Amygdala (tissue), 56 donors: ENCODE data around the gene RNPEP.
"Not testable (repeated sequence)": the region's sequence is repeated elsewhere in the genome, so short reads cannot be mapped to it uniquely, and the experiment has no call there.

Source experiments
- DNase-seq, 56 donors: peaks; one replicate each; lab custom pipeline; 2025; lab: John Stamatoyannopoulos, UW

The RNPEP gene

DNA sequence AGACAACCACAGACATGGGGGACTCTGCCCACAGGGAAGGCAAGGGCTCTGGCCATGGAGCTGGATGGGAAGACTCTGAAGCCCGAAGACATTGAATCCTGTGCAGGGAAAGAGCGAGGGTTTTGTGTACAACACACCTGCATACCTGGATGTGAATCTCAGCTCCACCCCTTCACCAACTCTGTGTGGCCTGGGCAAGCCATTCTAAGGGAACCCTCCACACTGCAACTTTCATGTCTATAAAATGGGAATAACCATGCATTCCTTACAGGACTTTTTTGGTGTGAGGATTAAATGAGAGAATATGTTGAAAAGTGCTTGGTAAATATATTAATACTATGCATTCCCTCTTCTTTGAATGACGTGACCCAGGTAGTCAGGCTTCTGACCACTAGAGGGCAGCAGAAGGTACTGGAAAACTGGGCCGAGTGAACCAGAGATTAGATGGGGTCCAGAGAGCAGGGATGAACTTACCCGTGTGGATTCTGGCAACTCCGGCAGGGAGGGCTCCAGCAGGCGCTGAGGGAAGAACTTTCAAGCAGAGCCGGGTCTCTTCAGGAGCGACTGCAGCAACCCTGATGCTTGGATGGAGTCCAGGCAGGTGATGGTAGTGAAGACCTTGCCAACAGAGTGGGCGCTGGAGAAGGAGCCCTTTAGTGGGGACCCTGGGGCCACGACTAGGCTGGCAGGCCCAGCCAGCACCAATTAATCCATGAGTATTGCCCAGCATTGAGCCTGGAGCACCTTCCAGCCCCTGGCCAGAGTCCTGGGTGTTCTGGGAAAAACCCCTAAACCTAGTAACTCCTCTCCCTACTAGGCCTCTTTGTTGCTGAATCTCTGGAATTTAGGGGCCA, 27.1 kb downstream of the RNPEP start:
- peak in 50 of 56 donors; percentile 5 to 92 (median 53) for DNase-seq

GRCh38 chr1:202010180-202011015, 27.9 kb downstream of the RNPEP start, which contains the start of gene ELF3:
ELF3 (plus strand) TSS chr1:202010587; CDS start chr1:202011137, 550 bp downstream.
- no peak for DNase-seq

DNA sequence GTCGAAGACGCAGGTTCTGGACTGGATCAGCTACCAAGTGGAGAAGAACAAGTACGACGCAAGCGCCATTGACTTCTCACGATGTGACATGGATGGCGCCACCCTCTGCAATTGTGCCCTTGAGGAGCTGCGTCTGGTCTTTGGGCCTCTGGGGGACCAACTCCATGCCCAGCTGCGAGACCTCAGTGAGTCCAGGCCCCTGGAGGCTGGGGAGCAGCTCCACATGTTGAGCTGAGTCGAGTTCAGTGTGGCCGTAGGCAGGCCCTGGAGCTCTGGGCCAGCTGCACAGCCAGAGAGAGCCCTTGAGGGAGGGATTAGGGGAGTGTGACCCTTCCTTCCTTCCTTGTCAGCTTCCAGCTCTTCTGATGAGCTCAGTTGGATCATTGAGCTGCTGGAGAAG, 29.5 kb downstream of the RNPEP start:
- DNase-seq = no peak

- DNase-seq = no peak
Observed at GRCh38 chr1:202012544-202013478, 30.4 kb downstream of the RNPEP start.

GRCh38 chr1:202013603-202014002, 31.2 kb downstream of the RNPEP start:
- no peak for DNase-seq

DNA sequence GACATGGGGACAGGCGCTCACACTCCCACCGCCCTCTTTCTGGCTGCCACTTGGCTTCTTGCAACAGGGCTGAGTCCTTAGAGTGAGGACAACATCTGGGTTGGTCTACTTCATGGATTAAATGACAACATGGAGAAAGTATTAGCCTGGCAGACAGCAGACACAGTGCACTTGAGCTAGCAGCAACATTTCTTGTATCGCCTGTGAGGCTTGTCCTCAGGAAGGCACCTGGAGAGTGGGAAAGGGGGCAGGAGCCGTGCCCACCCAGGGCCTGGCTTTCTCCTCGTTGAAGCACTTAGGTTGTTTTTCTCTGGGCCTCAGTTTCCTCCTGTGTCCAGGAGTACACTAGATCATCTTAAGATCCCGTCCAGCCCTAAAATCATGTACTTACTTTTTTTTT, 31.6 kb downstream of the RNPEP start:
- DNase-seq = no peak

DNA sequence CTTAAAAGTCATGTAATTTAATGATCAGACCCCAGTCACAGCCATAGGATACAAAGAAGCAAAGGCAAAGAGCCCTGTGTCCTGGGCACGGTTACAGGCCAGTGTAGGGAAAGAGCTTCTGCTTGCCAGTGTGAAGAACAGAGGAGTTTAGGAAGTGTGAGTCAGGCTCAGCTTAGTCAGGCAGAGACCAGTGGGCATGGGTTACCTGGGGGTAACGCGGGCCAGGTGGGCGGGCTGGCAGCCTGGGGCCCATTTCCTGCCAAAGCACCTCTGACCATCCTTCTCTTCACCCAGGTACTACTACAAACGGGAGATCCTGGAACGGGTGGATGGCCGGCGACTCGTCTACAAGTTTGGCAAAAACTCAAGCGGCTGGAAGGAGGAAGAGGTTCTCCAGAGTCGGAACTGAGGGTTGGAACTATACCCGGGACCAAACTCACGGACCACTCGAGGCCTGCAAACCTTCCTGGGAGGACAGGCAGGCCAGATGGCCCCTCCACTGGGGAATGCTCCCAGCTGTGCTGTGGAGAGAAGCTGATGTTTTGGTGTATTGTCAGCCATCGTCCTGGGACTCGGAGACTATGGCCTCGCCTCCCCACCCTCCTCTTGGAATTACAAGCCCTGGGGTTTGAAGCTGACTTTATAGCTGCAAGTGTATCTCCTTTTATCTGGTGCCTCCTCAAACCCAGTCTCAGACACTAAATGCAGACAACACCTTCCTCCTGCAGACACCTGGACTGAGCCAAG, 32.6 kb downstream of the RNPEP start:
- DNase-seq = no peak

DNA sequence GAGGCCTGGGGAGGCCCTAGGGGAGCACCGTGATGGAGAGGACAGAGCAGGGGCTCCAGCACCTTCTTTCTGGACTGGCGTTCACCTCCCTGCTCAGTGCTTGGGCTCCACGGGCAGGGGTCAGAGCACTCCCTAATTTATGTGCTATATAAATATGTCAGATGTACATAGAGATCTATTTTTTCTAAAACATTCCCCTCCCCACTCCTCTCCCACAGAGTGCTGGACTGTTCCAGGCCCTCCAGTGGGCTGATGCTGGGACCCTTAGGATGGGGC, 33.2 kb downstream of the RNPEP start:
- no peak for DNase-seq

GRCh38 chr1:202016022-202016810, 33.8 kb downstream of the RNPEP start:
- DNase-seq = no peak

GRCh38 chr1:202016811-202017748, 34.6 kb downstream of the RNPEP start:
- no peak for DNase-seq

- DNase-seq = no peak
Observed at GRCh38 chr1:202017749-202018467, 35.5 kb downstream of the RNPEP start.

DNA sequence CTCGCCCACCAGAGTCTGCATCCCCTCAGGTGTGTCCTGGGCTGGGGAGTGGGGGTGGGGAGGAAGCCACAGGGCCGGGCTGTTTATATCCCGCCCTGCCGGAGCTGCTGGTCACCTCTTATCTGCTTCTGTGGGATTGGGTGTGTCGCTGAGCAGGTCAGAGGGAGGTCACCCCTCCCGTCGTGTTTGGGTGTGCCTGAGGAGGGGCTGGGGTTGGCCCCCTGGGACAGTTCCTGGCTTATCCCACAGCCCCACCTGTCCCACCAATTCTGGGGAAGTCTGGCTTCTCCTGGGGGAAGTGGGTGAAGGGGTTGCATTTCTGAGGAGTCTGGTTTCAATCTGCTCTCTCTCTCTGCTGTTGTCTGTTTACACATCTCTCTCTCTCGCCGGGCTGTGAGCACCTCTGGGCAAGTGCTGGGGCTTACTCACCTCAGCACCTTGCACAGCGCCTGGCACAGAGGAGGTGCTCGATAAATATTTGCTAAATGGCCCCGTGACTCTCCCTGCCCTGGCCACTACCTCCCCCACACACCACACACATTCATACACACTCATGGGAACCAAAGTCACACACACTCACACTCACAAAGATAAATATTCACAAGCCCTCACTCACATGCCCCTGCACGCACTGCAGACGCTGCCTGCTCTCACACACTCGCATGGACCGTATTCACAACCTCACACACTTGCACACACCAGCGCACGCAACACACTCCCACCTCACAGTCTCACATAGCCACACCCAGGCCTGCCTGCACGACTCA, 36.2 kb downstream of the RNPEP start:
- no peak for DNase-seq

DNA sequence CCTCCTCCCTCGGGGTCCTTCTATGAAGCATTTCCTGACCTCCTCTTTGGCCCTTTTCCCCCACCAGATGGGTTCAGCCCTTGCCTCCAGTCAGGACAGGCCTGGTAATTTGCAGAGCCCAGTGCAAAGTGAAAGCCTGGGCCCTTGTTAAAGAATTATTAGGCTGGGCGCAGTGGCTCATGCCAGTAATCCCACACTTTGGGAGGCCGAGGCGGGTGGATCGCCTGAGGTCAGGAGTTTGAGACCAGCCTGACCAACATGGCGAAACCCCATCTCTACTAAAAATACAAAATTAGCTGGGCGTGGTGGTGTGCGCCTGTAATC, 36.7 kb downstream of the RNPEP start:
- not testable (repeated sequence) for DNase-seq

- DNase-seq = peak in 1 of 56 donors; percentile 7
Observed at GRCh38 chr1:202023001-202023433, 40.6 kb downstream of the RNPEP start.

- no peak for DNase-seq
Observed at GRCh38 chr1:202029171-202029665, 46.8 kb downstream of the RNPEP start.

GRCh38 chr1:202029727-202030126, 47.3 kb downstream of the RNPEP start:
- DNase-seq = no peak
